ENCODE results near the gene UBR1.
"Not testable (repeated sequence)": the region's sequence is repeated elsewhere in the genome, so short reads cannot be mapped to it uniquely, and the experiment has no call there.

Gene UBR1

DNA sequence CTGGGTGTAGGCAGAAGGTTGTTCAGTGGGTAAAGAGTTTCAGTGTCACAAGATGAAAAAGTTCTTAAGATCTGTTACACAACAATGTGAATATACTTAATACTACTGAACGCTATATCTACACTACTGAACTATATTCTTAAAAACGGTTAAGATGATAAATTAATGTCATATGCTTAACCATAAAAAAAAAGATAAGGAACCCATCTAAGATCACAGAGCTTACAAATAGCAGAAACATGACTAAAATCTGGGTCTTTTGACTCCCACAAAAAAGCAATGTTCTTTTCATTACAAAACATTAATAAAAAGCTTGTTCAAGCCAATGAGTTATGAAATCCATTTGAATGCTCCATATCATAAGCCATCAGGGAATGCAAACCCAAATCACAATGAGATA is 34.4 kb downstream of the UBR1 start:
- DNase-seq (ENCODE audit: low read depth, low spot score): no peak
- H3K4me3 ChIP-seq (ENCODE audit: low read length): no peak overlapping the region

GRCh38 chr15:43070893-43071292 is 34.9 kb downstream of the UBR1 start:
- no peak overlapping the region for H3K4me3 ChIP-seq (ENCODE audit: low read length)
- no peak for DNase-seq (ENCODE audit: low read depth, low spot score)

- no peak for DNase-seq (ENCODE audit: low read depth, low spot score)
- H3K4me3 ChIP-seq (ENCODE audit: low read length): no peak overlapping the region
Measured at GRCh38 chr15:43070249-43070648, 35.6 kb downstream of the UBR1 start.

DNA sequence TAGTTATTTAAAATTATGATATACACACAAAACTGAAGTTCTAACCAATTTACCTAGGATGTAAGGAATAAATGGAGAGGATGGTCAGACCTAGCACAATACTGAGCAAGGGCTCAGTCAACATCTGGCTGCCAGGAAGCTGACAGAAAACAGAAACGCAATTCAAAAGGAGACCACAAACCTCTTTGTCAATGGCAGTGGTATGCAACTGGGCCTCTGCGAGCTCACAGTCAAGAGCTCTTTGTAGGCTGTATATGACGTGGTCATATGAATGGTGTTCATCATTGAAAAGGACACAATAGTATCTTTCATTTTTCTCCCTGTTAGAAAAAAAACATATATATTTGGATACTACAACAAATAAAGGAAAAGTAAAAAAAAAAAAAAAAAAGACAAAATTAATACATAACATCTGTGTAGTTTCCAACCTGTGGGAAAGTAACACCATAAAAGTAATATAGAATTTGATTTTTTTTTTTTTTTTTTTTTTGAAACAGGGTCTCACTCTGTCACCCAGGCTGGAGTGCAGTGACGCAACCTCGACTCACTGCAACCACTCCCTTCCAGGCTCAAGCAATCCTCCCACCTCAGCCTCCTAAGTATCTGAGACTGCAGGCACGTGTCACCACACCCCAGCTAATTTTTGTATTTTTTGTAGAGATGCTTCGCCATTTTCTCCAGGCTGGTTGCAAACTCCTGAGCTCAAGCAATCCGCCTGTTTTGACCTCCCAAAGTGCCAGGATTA is 37.9 kb downstream of the UBR1 start:
- no peak overlapping the region for H3K4me3 ChIP-seq (ENCODE audit: low read length)
- peak; percentile 11 for DNase-seq (ENCODE audit: low read depth, low spot score)

- no peak overlapping the region for H3K4me3 ChIP-seq (ENCODE audit: low read length)
- DNase-seq (ENCODE audit: low read depth, low spot score): no peak
Measured at GRCh38 chr15:43056696-43057095, 49.1 kb downstream of the UBR1 start.

GRCh38 chr15:43052860-43053259 is 53.0 kb downstream of the UBR1 start:
- no peak overlapping the region for H3K4me3 ChIP-seq (ENCODE audit: low read length)
- no peak for DNase-seq (ENCODE audit: low read depth, low spot score)

DNA sequence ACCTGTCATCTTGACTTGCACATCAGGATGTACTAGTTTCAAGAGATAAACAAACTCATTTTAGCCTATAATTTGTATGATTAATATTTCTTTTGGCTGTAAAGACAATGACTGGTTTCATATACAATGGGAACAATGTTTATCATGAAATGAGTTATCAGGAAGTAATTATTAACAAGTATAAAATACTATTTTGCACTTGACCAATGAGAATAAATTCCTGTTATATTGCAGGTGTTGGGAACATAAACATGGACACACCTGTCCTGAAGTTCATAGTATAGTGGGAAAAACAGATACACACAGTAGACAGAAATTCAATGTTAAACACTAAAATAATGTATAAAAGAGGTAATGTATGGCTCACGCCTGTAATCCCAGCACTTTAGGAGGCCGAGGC is 56.9 kb downstream of the UBR1 start:
- no peak for DNase-seq (ENCODE audit: low read depth, low spot score)
- no peak overlapping the region for H3K4me3 ChIP-seq (ENCODE audit: low read length)

DNA sequence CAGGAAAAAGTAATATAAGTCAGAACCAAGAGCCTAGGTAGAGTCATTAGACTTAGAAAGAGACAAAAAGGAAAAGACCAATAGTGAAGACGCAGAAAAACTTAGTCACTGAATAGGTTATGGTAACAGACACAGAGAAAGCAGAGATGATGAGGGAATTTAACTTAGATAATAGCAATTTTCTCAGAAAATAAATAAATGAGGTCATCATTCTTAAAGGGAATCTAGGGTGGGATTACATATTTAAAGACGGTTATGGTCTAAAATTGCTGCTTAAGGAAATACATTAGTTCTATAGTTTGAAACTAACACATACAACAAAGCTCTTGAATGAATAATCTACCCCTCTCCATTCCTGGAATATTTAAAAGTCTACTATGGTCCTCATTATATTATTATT is 59.4 kb downstream of the UBR1 start:
- DNase-seq (ENCODE audit: low read depth, low spot score): no peak
- no peak overlapping the region for H3K4me3 ChIP-seq (ENCODE audit: low read length)

DNA sequence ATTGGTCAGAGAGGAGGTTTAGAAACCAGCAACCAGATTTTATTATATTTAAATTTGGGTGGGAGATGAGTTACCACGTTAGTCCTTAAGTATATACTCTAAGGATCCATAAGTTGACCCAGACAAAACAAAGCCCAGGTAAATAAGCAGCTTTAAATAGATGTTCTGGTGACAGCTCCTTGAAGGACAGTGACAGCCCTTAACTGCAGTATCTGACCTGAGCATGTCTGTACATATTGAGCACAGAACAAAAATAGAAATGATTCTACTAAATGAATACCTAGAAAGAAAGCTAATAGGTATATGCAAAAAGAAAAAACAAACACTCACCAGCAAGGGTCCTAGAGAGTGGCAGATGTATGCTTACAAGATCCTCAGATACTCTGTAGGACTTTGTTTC is 63.0 kb downstream of the UBR1 start:
- no peak for DNase-seq (ENCODE audit: low read depth, low spot score)
- H3K4me3 ChIP-seq (ENCODE audit: low read length): no peak overlapping the region

- not testable (repeated sequence) for H3K4me3 ChIP-seq (ENCODE audit: low read length); DNase-seq (ENCODE audit: low read depth, low spot score)
Measured at GRCh38 chr15:43041085-43041484, 64.8 kb downstream of the UBR1 start.

GRCh38 chr15:43035240-43035639 is 70.6 kb downstream of the UBR1 start:
- not testable (repeated sequence) for H3K4me3 ChIP-seq (ENCODE audit: low read length); DNase-seq (ENCODE audit: low read depth, low spot score)

DNA sequence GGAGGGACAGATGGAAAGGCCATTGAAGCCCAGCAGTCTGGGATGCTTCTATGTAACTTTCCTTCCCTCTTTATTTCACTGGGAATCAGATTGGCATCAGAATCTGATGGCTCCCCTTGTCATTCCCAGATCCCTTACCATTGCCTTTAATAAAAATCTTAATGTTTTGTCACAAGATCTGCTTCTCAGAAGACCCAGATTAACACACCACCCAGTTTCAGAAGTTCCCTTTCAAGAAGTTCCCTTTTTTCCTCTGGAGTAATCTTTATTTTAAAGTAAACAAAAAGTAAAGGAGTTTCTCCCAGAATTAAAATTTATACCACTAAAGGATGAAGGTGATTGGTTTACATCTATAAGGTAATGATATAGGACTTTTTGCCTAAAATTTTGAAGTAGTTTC is 76.4 kb downstream of the UBR1 start:
- DNase-seq (ENCODE audit: low read depth, low spot score): no peak

DNA sequence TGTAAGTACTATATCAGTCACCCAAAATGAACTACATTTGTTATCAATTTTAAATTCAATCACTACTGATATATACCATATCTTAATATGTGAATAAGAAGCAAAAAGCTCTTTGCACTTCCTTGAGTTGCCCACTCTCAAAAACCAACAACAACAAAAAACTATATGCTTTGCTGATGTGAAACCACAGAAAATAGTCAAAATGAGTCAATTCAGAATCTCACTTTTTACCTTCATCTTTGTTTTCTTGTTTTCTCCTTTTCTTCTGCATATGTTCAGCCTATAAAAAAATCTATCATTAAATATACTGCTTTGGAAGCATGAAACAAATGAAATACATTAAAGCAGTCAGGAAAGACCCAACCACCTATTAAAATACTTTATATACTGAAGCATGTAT is 80.7 kb downstream of the UBR1 start:
- DNase-seq (ENCODE audit: low read depth, low spot score): no peak
- no peak overlapping the region for H3K4me3 ChIP-seq (ENCODE audit: low read length)

More for the DNA sequence above, 76.4 kb downstream of the UBR1 start:
- no peak overlapping the region for H3K4me3 ChIP-seq (ENCODE audit: low read length)

DNA sequence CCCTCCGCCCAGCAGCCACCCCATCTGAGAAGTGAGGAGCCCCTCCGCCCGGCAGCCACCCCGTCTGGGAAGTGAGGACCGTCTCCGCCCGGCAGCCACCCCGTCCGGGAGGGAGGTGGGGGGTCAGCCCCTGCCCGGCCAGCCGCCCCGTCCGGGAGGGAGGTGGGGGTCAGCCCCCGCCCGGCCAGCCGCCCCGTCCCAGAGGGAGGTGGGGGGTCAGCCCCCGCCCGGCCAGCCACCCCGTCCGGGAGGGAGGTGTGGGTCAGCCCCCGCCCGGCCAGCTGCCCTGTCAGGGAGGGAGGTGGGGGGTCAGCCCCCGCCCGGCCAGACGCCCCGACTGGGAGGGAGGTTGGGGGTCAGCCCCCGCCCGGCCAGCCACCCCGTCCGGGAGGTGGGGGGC is 91.2 kb downstream of the UBR1 start:
- not testable (repeated sequence) for H3K4me3 ChIP-seq (ENCODE audit: low read length); DNase-seq (ENCODE audit: low read depth, low spot score)

- no peak overlapping the region for H3K4me3 ChIP-seq (ENCODE audit: low read length)
- no peak for DNase-seq (ENCODE audit: low read depth, low spot score)
Measured at GRCh38 chr15:43009206-43009605, 96.6 kb downstream of the UBR1 start.

DNA sequence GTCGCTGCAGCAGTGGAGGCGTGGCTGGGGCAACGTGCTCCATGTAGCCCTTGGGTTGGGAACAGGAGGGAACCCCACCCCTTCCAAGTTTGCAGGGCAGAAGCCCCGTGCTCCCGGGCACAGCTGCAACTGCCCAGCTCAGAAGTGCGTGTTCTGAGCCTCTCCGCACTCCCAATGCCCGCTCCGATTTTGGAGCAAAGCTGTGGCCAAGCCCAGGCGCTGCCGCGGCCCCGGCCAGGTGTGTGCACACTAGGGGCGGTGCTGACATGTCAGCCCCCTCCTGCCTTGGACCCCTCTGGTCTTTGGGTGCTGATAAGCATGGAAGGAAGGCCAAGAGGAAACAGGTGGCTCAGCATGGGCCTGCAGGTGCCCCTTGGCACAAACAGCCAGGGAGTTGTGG is 97.7 kb downstream of the UBR1 start:
- H3K4me3 ChIP-seq (ENCODE audit: low read length): no peak overlapping the region
- DNase-seq (ENCODE audit: low read depth, low spot score): no peak

DNA sequence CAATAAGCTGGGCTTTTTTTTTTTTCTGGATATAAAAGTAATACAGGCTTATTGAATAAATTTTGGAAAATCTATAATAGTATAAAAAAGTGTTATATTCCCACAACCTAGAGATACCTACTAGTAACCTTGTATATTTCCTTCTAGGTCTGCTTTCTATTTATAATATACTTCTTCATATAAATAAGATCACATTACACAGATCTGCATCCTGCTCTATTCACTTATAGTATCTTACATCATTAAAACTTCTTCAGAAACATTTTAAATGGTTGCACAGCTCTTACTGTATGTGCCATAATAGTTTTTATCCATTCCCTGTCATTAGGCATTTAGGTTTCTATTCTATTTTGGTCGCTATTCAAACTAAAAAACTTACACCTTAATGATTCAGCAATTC is 98.3 kb downstream of the UBR1 start:
- no peak for DNase-seq (ENCODE audit: low read depth, low spot score)

DNA sequence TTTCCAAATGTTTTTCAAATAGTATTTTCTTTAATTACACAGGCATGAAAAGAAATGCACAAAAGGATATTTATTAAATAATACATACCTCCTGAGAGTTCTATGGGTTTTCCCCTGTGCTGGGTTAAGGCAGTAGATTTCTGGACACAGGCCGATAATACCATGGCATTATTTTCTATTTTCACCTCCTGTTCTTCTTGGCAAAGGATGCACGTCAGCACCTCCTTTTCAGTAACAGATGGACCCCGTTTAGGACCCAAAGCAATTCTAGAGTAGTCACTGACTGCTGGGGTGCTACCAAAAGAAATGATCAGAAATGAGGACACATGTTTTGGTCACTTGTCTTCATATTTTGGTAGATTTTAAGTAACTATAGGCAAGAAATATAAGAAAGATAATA is 98.8 kb downstream of the UBR1 start:
- no peak for DNase-seq (ENCODE audit: low read depth, low spot score)
- H3K4me3 ChIP-seq (ENCODE audit: low read length): no peak overlapping the region

More for the DNA sequence above, 98.3 kb downstream of the UBR1 start:
- no peak overlapping the region for H3K4me3 ChIP-seq (ENCODE audit: low read length)

- DNase-seq (ENCODE audit: low read depth, low spot score); H3K4me3 ChIP-seq (ENCODE audit: low read length): not testable (repeated sequence)
Measured at GRCh38 chr15:43004886-43005595, 100.8 kb downstream of the UBR1 start.

- H3K4me3 ChIP-seq (ENCODE audit: low read length): no peak overlapping the region
- DNase-seq (ENCODE audit: low read depth, low spot score): no peak
Measured at GRCh38 chr15:42999201-42999779, 106.5 kb downstream of the UBR1 start.
